ENCODE data around the gene PELI2. TPM values are rescaled to one million over a fixed set of nuclear protein-coding genes. Genes with fewer than 3 reads are reported as not detected.

PELI2 gene
- total RNA-seq, 1 donor from 2014 or later: 27.2 TPM

- no peak overlapping the region for H3K27ac ChIP-seq
- H3F3A ChIP-seq (ENCODE audit: low read depth): peaks cover 9% of the 10 kb centered on the region
- Mint-ChIP-seq H3K27ac (no peak overlapping the region), H3K27me3 (ENCODE audit: insufficient read depth, low read depth) (peaks cover 2% of the 10 kb centered on the region), H3K4me1 (peaks cover 37% of the 10 kb centered on the region), H3K4me3 (no peak overlapping the region), H3K36me3 (no peaks in the 10 kb centered on the region), H3K9me3 (no peaks in the 10 kb centered on the region)
- no peaks in the 10 kb centered on the region for H3K9me3 ChIP-seq (ENCODE audit: low read depth)
- H3K4me2 ChIP-seq: no peak overlapping the region
- H3K9ac ChIP-seq: no peak overlapping the region
- H4K20me1 ChIP-seq (ENCODE audit: low read depth): peaks cover 36% of the 10 kb centered on the region
- no peak for TF ChIP-seq EZH2phosphoT487 (IDR thresholded peaks at IDR 0.05)
- no peak for TF ChIP-seq EZH2 (IDR thresholded peaks at IDR 0.05)
- TF ChIP-seq, protein P1, sequence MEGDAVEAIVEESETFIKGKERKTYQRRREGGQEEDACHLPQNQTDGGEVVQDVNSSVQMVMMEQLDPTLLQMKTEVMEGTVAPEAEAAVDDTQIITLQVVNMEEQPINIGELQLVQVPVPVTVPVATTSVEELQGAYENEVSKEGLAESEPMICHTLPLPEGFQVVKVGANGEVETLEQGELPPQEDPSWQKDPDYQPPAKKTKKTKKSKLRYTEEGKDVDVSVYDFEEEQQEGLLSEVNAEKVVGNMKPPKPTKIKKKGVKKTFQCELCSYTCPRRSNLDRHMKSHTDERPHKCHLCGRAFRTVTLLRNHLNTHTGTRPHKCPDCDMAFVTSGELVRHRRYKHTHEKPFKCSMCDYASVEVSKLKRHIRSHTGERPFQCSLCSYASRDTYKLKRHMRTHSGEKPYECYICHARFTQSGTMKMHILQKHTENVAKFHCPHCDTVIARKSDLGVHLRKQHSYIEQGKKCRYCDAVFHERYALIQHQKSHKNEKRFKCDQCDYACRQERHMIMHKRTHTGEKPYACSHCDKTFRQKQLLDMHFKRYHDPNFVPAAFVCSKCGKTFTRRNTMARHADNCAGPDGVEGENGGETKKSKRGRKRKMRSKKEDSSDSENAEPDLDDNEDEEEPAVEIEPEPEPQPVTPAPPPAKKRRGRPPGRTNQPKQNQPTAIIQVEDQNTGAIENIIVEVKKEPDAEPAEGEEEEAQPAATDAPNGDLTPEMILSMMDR (IDR thresholded peaks at IDR 0.05): no peak
- no peaks in the 10 kb centered on the region for H3K27me3 ChIP-seq
- no peak for DNase-seq (ENCODE audit: low spot score)
- H3K36me3 ChIP-seq: no peaks in the 10 kb centered on the region
- H3K4me3 ChIP-seq: no peak overlapping the region
- peaks cover 36% of the 10 kb centered on the region for H3K4me1 ChIP-seq
- H3K79me2 ChIP-seq (ENCODE audit: low read depth): peaks cover 15% of the 10 kb centered on the region
- H2AFZ ChIP-seq (replicated peaks): no peak overlapping the region
Measured at GRCh38 chr14:56211084-56211483, 92.9 kb downstream of the PELI2 start.

DNA sequence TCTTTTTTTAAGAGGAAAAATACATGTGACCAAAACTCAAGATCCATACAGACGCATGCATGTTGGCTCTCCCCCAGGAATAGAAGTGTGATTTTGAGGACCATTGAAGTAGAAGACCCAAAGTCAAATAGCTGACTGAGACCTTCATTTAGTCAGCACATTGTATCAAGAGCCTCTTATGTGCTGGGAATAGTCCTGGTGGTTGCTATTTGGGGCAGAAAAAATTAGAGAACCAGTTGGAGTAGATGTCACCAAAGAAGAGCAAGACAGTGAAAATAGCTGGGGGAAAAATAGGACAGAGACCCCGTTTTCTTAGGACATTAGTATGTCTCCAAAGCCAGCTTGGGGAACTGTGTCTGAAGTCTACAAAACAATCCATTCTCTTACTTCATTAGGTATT, 93.6 kb downstream of the PELI2 start:
- Mint-ChIP-seq H3K36me3 (no peaks in the 10 kb centered on the region), H3K27ac (no peak overlapping the region), H3K4me1 (peaks cover 42% of the 10 kb centered on the region), H3K4me3 (no peak overlapping the region), H3K9me3 (no peaks in the 10 kb centered on the region), H3K27me3 (ENCODE audit: insufficient read depth, low read depth) (peaks cover 2% of the 10 kb centered on the region)
- Histone ChIP-seq H3F3A (ENCODE audit: low read depth) (peaks cover 9% of the 10 kb centered on the region), H3K4me3 (no peak overlapping the region), H3K27ac (no peak overlapping the region), H3K9me3 (ENCODE audit: low read depth) (no peaks in the 10 kb centered on the region), H2AFZ (replicated peaks) (no peak overlapping the region), H3K9ac (no peak overlapping the region), H3K79me2 (ENCODE audit: low read depth) (peaks cover 12% of the 10 kb centered on the region), H3K4me1 (peaks cover 33% of the 10 kb centered on the region), H4K20me1 (ENCODE audit: low read depth) (peaks cover 36% of the 10 kb centered on the region), H3K27me3 (no peaks in the 10 kb centered on the region), H3K4me2 (no peak overlapping the region), H3K36me3 (no peaks in the 10 kb centered on the region)
- DNase-seq (ENCODE audit: low spot score): no peak
- TF ChIP-seq EZH2 (IDR thresholded peaks at IDR 0.05) (no peak), EZH2phosphoT487 (IDR thresholded peaks at IDR 0.05) (no peak)
- TF ChIP-seq, protein P1 (IDR thresholded peaks at IDR 0.05): no peak

- Mint-ChIP-seq H3K27ac (peak overlapping the region; percentile 52), H3K4me3 (no peak overlapping the region)
Measured at GRCh38 chr14:56212521-56212920, 94.3 kb downstream of the PELI2 start.

More at GRCh38 chr14:56212521-56212920, 94.3 kb downstream of the PELI2 start:
- Histone ChIP-seq H2AFZ (replicated peaks) (no peak overlapping the region), H3K4me1 (peaks cover 33% of the 10 kb centered on the region), H4K20me1 (ENCODE audit: low read depth) (peaks cover 41% of the 10 kb centered on the region), H3F3A (ENCODE audit: low read depth) (peaks cover 9% of the 10 kb centered on the region), H3K27me3 (no peaks in the 10 kb centered on the region), H3K9ac (no peak overlapping the region), H3K4me3 (no peak overlapping the region), H3K36me3 (no peaks in the 10 kb centered on the region), H3K27ac (no peak overlapping the region), H3K4me2 (no peak overlapping the region), H3K79me2 (ENCODE audit: low read depth) (peaks cover 12% of the 10 kb centered on the region), H3K9me3 (ENCODE audit: low read depth) (no peaks in the 10 kb centered on the region)
- Mint-ChIP-seq H3K4me1 (peaks cover 45% of the 10 kb centered on the region), H3K36me3 (no peaks in the 10 kb centered on the region), H3K9me3 (no peaks in the 10 kb centered on the region), H3K27me3 (ENCODE audit: insufficient read depth, low read depth) (peaks cover 2% of the 10 kb centered on the region)
- TF ChIP-seq EZH2 (IDR thresholded peaks at IDR 0.05): no peak
- TF ChIP-seq, protein P1 (IDR thresholded peaks at IDR 0.05): no peak
- TF ChIP-seq EZH2phosphoT487 (IDR thresholded peaks at IDR 0.05): no peak
- no peak for DNase-seq (ENCODE audit: low spot score)

Data from neural progenitor cell (in vitro differentiated cells).